Neuronal stem cell (in vitro differentiated cells): ENCODE measurements around the gene SMIM29.
A peak's percentile ranks its signal among the peaks of the same experiment; 100 is the strongest.

ENCODE experiments used
- DNase-seq: peaks from one replicate; pipeline ENCODE4 v3.0.0-alpha.2; 2013; ENCODE audit warnings: low spot score
- H2AFZ ChIP-seq: one replicate; pipeline ENCODE4 v1.6.1; 2013; ENCODE audit warnings: mild to moderate bottlenecking, low read length, inconsistent platforms
- H2AK5ac ChIP-seq: 2 replicates; pipeline ENCODE4 v1.6.1; 2013; ENCODE audit warnings: low read depth, mild to moderate bottlenecking, inconsistent platforms, low read length, moderate library complexity, mixed read lengths
- H2BK120ac ChIP-seq: 2 replicates; pipeline ENCODE4 v1.6.1; 2013; ENCODE audit warnings: low read depth, mild to moderate bottlenecking, inconsistent platforms, low read length, moderate library complexity, mixed read lengths
- H2BK12ac ChIP-seq: one replicate; pipeline ENCODE4 v1.6.1; 2013; ENCODE audit warnings: low read length, inconsistent platforms
- H2BK15ac ChIP-seq: 2 replicates; pipeline ENCODE4 v1.6.1; 2013; ENCODE audit warnings: mild to moderate bottlenecking, low read length, inconsistent platforms, mixed read lengths
- H2BK5ac ChIP-seq: one replicate; pipeline ENCODE4 v1.6.1; 2013; ENCODE audit warnings: inconsistent platforms, mild to moderate bottlenecking, low read length, moderate library complexity
- H3K14ac ChIP-seq: one replicate; pipeline ENCODE4 v1.6.1; 2013; ENCODE audit warnings: low read length, inconsistent platforms
- H3K18ac ChIP-seq: 2 replicates; pipeline ENCODE4 v1.6.1; 2013; ENCODE audit warnings: low read length, inconsistent platforms
- H3K23ac ChIP-seq: 2 replicates; pipeline ENCODE4 v1.6.1; 2013; ENCODE audit warnings: low read depth, mild to moderate bottlenecking, mixed read lengths, low read length, inconsistent platforms; ENCODE audit not compliant: poor library complexity
- H3K27ac ChIP-seq: replicated peaks from 3 replicates; pipeline ENCODE4 v1.5.1; 2013; ENCODE audit warnings: low read length, inconsistent platforms
- H3K27me3 ChIP-seq, 3 experiments: 2 replicates each; pipeline ENCODE4 v1.6.1; 2013; ENCODE audit warnings: low read length in 3 of 3, mild to moderate bottlenecking in 2 of 3, inconsistent platforms in 1 of 3, low read depth in 1 of 3, mixed read lengths in 1 of 3, moderate library complexity in 1 of 3; ENCODE audit not compliant: control insufficient read depth in 3 of 3, insufficient read depth in 3 of 3
- H3K36me3 ChIP-seq, 2 donors: replicated peaks in 1 of 2; 2 replicates each; pipeline ENCODE4 v1.6.1; 2013; ENCODE audit warnings: low read length in 2 of 2; ENCODE audit not compliant: control insufficient read depth in 2 of 2, insufficient read depth in 2 of 2
- H3K4ac ChIP-seq: 2 replicates; pipeline ENCODE4 v1.6.1; 2013; ENCODE audit warnings: inconsistent platforms, mild to moderate bottlenecking, low read length, moderate library complexity
- H3K4me1 ChIP-seq, 2 donors: 1 replicate in 1 of 2; 2 replicates in 1 of 2; pipeline ENCODE4 v1.6.1; 2013; ENCODE audit warnings: low read length in 2 of 2, low read depth in 1 of 2; ENCODE audit not compliant: control insufficient read depth in 2 of 2, insufficient read depth in 1 of 2
- H3K4me2 ChIP-seq: one replicate; pipeline ENCODE4 v1.6.1; 2013; ENCODE audit warnings: mild to moderate bottlenecking, low read length, inconsistent platforms; ENCODE audit not compliant: insufficient read depth, poor library complexity, severe bottlenecking
- H3K4me3 ChIP-seq, 2 donors: 2 replicates each; pipeline ENCODE4 v1.5.1; 2013; ENCODE audit warnings: low read length in 2 of 2, mild to moderate bottlenecking in 2 of 2, inconsistent platforms in 1 of 2, moderate library complexity in 1 of 2
- H3K79me1 ChIP-seq: one replicate; pipeline ENCODE4 v1.6.1; 2013; ENCODE audit warnings: low read depth, mild to moderate bottlenecking, inconsistent platforms, low read length, moderate library complexity
- H3K9ac ChIP-seq: one replicate; pipeline ENCODE4 v1.6.1; 2013; ENCODE audit warnings: mild to moderate bottlenecking, low read depth, low read length, inconsistent platforms; ENCODE audit not compliant: poor library complexity
- H3K9me3 ChIP-seq, 2 donors: replicated peaks in 1 of 2; 2 replicates each; pipeline versions ENCODE3 to v1.6.1; 2013; ENCODE audit warnings: low read length in 2 of 2, mild to moderate bottlenecking in 2 of 2, inconsistent platforms in 1 of 2, low read depth in 1 of 2, mixed read lengths in 1 of 2, moderate library complexity in 1 of 2; ENCODE audit not compliant: control insufficient read depth in 2 of 2, insufficient read depth in 1 of 2
- H4K8ac ChIP-seq: one replicate; pipeline ENCODE4 v1.6.1; 2013; ENCODE audit warnings: low read depth, mild to moderate bottlenecking, inconsistent platforms, low read length, moderate library complexity
- H4K91ac ChIP-seq: one replicate; pipeline ENCODE4 v1.6.1; 2013; ENCODE audit warnings: low read length, low read depth, mild to moderate bottlenecking, inconsistent platforms; ENCODE audit not compliant: poor library complexity
- WGBS, 2 donors: extraction: QIAGEN DNeasy Blood & Tissue Kit; methylation state at CpG; one replicate each; pipeline ENCODE4 v1.1.7; 2013; ENCODE audit warnings: missing lambda C conversion rate in 2 of 2, mixed read lengths in 1 of 2; ENCODE audit not compliant: insufficient read length in 2 of 2, insufficient replicate concordance in 1 of 2; ENCODE audit errors: extremely low coverage in 2 of 2; 5-methylcytosine and 5-hydroxymethylcytosine counted together

Gene SMIM29

DNA sequence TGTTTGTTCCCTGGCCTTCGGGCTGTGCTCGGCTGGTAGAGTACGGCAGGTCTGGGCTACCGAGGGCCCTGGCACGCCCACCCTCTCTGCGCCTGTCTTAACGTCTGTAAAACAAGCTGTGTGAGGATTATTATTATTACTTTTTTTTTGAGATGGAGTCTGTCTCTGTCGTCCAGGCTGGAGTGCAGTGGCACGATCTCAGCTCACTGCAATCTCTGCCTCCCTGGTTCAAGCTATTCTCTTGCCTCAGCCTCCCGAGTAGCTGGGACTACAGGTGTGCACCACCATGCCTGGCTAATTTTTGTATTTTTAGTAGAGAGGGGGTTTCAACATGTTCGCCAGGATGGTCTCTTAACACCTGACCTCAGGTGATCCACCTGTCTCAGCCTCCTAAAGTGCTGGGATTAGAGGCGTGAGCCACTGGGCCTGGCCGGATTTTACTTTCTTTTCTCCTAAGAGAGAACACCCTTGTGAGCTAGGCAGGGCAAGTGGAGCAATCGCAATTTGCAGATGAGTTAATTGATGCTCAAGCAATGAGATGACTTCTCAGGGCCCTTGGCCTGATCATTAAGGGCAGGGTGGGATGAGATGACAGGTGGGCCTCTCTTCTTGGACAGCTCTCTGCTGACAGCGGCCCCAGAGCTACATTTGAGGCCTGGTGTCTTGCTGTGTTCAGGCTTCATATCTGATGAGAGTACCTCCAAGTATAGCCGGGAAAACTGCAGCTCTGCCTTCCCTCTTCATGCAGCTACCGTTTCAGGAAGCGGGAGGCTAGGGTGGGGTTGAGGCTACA lies 859 bp upstream of the SMIM29 start:
- Histone ChIP-seq H2AK5ac (peak overlapping the region; percentile 38), H3K23ac (peak overlapping the region; percentile 68), H4K8ac (peak overlapping the region; percentile 52), H3K18ac (peak overlapping the region; percentile 95), H3K4me2 (peak overlapping the region; percentile 48), H2BK12ac (no peak overlapping the region), H3K36me3 (peaks cover 0 to 10% of the 10 kb centered on the region in 2 donors), H2BK120ac (no peak overlapping the region), H3K4me1 (peaks cover 2 to 9% of the 10 kb centered on the region in 2 donors), H3K9ac (peak overlapping the region; percentile 89), H3K27ac (no peak overlapping the region), H3K79me1 (peaks cover 2% of the 10 kb centered on the region), H3K14ac (peak overlapping the region; percentile 25), H3K27me3 (no peaks in the 10 kb centered on the region), H3K4ac (no peak overlapping the region), H2BK5ac (peak overlapping the region; percentile 33), H3K9me3 (peaks cover 0 to 1% of the 10 kb centered on the region in 2 donors), H3K4me3 (peak overlapping the region; percentile 82 to 89), H4K91ac (no peak overlapping the region), H2BK15ac (peak overlapping the region; percentile 33), H2AFZ (peak overlapping the region; percentile 99)
- DNase-seq = no peak
- WGBS, 2 donors = no CpG with 5 or more reads among the region's 18 CpGs

DNA sequence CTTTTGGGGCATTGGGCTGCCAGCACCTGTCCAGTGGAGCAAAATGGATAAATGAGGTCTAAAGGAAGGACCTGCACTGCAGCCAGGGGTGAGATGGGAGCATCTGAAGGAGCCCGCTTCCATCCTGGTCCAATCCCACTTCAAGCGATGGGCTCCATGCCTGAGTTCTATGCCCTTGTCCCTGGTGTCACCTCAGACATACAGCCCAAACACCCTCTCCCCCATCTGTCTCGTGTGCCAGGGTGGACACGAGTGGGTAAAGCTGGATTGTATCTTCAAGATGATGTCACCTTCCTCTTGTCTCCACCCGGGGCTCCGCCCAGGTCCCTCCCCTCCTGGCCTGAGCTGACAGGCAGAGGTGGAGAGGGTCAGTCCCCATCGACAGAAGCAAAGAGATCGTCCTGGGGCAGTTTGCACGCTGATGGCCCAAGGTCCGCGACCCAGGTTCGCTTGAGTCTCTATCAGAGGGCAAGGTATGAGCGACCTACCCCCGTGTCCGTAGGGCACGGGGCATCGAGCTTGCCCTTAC lies 544 bp downstream of the SMIM29 start:
- H3K4me2 ChIP-seq = peak overlapping the region; percentile 93
- H2BK120ac ChIP-seq = peak overlapping the region; percentile 31
- DNase-seq = no peak
- peak overlapping the region; percentile 90 for H2BK5ac ChIP-seq
- H3K18ac ChIP-seq = peak overlapping the region; percentile 95
- peaks cover 11 to 12% of the 10 kb centered on the region in 2 donors for H3K4me1 ChIP-seq
- H3K9ac ChIP-seq = peak overlapping the region; percentile 95
- peak overlapping the region; percentile 99 for H2AFZ ChIP-seq
- WGBS, 2 donors = no CpG with 5 or more reads among the region's 17 CpGs
- peaks cover 10 to 24% of the 10 kb centered on the region in 2 donors for H3K36me3 ChIP-seq
- no peaks in the 10 kb centered on the region for H3K27me3 ChIP-seq
- no peak overlapping the region for H4K91ac ChIP-seq
- H3K4me3 ChIP-seq = peak overlapping the region; percentile 82 to 83
- H4K8ac ChIP-seq = no peak overlapping the region
- H3K4ac ChIP-seq = peak overlapping the region; percentile 84
- H3K27ac ChIP-seq = peak overlapping the region; percentile 51
- peak overlapping the region; percentile 94 for H3K14ac ChIP-seq
- no peak overlapping the region for H2AK5ac ChIP-seq
- peaks cover 0 to 1% of the 10 kb centered on the region in 2 donors for H3K9me3 ChIP-seq
- no peak overlapping the region for H2BK12ac ChIP-seq
- peak overlapping the region; percentile 85 for H3K23ac ChIP-seq
- peak overlapping the region; percentile 67 for H2BK15ac ChIP-seq
- H3K79me1 ChIP-seq = peaks cover 2% of the 10 kb centered on the region

DNA sequence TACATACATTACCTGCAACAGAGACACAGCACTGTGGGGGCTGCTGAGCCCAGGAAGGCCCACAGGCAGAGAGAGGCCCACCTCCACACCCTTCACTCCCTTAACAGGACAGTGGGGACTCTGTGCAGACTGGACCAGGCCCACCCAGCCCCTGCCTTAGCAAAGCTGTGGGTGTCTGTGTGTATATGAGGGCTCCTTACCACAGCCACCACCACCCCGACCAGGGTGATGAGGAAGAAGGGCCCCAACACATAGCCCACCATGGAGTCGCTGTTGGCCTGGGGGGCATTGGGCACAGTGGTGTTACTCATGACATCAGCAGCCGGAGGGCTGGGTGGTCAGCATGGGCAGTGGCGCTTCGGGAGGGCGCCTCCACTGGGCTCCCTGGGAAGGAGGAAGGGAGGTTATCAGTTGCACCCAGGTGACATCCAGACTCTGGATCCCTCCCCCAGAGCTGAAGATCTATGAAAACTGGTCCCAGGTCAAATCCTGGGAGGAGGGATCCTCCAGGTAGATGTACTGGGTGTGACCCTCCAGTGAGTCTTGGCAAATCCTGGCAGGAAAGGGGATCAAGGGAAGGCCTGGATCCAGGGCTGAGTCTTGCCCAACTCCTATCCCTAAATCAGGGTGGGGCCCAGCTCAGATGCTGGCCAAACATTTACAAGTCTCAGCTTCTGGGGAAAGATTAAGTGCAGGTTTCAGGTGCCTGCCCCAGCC lies 1.2 kb downstream of the SMIM29 start:
- H3K14ac ChIP-seq = no peak overlapping the region
- peaks cover 16 to 30% of the 10 kb centered on the region in 2 donors for H3K36me3 ChIP-seq
- no peak overlapping the region for H3K18ac ChIP-seq
- peak overlapping the region; percentile 26 for H3K27ac ChIP-seq
- no peaks in the 10 kb centered on the region for H3K27me3 ChIP-seq
- H3K4me1 ChIP-seq = peaks cover 12 to 13% of the 10 kb centered on the region in 2 donors
- no peak overlapping the region for H4K91ac ChIP-seq
- WGBS, 2 donors = no CpG with 5 or more reads among the region's 6 CpGs
- no peak overlapping the region for H2BK120ac ChIP-seq
- no peak overlapping the region for H2AK5ac ChIP-seq
- H3K23ac ChIP-seq = peak overlapping the region; percentile 73
- H3K4me3 ChIP-seq = peak overlapping the region in 1 of 2 donors; percentile 82
- peak overlapping the region; percentile 90 for H2BK5ac ChIP-seq
- H4K8ac ChIP-seq = no peak overlapping the region
- no peak overlapping the region for H3K9ac ChIP-seq
- peaks cover 2% of the 10 kb centered on the region for H3K79me1 ChIP-seq
- no peak overlapping the region for H3K4ac ChIP-seq
- H3K4me2 ChIP-seq = no peak overlapping the region
- H2BK12ac ChIP-seq = no peak overlapping the region
- H2AFZ ChIP-seq = no peak overlapping the region
- H2BK15ac ChIP-seq = peak overlapping the region; percentile 67
- H3K9me3 ChIP-seq = peaks cover 0 to 1% of the 10 kb centered on the region in 2 donors
- no peak for DNase-seq
